Uterus (tissue), 2 donors: ENCODE data around the gene AIFM3.

Source experiments
- POLR2A ChIP-seq, 2 donors: fragments of 450-650 bp; IDR thresholded peaks; one replicate each; pipeline ENCODE4 v1.6.1; 2016; ENCODE audit warnings: antibody characterized with exemption in 2 of 2, mild to moderate bottlenecking in 1 of 2, moderate library complexity in 1 of 2
- TF ChIP-seq, protein P1 (sequence below), 4 experiments: fragments of 200-600 bp in 2 of 4; fragments of 450-650 bp in 2 of 4; sonication (generic) in 2 of 4; IDR thresholded peaks; one replicate each; pipeline ENCODE4 v1.5.1; 2016 to 2019; ENCODE audit warnings: antibody characterized with exemption in 4 of 4, mild to moderate bottlenecking in 2 of 4, moderate library complexity in 1 of 4

DNA sequence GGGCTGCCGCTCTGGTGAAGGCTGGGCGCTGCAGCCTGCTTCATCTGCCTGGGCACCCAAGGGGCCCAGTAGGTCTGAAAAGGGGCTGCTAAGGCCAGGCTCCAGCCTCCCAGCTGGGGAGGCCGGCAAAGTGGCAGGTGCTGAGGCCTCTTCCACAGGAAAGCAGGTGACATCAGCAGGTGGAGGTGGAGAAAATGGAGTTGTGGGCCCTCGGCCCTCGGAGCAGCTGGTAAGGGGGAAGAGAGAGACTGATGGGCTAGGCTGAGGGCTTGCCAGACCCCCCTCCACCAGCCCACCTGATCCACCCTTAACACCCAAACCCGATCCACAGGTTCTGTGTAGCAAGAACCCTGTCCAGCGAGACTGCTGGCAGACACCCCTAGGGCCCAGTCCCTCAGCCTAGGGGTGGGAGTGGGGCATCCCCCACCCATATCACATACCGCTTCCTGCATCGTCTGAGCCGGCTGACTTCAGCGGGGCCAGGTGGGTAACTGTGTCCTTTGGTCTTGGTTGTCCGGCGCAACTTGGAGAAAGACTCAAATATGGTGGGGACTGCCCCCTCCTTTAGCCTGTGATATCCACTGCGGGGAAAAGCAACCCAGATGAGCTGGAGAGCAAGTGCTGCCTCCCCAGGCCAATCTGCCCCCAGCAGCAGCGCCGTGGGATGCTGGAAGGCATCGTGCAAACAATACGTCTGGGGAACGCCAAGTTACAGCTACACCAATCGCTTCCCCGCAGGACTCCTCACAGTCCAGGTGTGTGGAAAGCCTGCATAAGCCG lies 33.3 kb downstream of the AIFM3 start:
- no peak for TF ChIP-seq POLR2A (IDR thresholded peaks at IDR 0.05)
- TF ChIP-seq, protein P1, sequence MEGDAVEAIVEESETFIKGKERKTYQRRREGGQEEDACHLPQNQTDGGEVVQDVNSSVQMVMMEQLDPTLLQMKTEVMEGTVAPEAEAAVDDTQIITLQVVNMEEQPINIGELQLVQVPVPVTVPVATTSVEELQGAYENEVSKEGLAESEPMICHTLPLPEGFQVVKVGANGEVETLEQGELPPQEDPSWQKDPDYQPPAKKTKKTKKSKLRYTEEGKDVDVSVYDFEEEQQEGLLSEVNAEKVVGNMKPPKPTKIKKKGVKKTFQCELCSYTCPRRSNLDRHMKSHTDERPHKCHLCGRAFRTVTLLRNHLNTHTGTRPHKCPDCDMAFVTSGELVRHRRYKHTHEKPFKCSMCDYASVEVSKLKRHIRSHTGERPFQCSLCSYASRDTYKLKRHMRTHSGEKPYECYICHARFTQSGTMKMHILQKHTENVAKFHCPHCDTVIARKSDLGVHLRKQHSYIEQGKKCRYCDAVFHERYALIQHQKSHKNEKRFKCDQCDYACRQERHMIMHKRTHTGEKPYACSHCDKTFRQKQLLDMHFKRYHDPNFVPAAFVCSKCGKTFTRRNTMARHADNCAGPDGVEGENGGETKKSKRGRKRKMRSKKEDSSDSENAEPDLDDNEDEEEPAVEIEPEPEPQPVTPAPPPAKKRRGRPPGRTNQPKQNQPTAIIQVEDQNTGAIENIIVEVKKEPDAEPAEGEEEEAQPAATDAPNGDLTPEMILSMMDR (IDR thresholded peaks at IDR 0.05), result no peak
